Activated CD4-positive, alpha-beta memory T cell treated with anti-CD3 and anti-CD28 coated beads for 36 hours (primary cell): ENCODE data around the gene ANKMY1. TPM values are rescaled to one million over a fixed set of nuclear protein-coding genes. Genes with fewer than 3 reads are reported as not detected.

Source experiments
- CTCF ChIA-PET: fragments of 350-600 bp; sonication (Branson Sonifier 250); formaldehyde crosslinking; loops from one replicate; lab custom pipeline; 2021; ENCODE audit warnings: antibody characterized with exemption, inconsistent platforms; lab: Charles Lee
- POLR2A ChIA-PET: fragments of 350-600 bp; sonication (Branson Sonifier 250); formaldehyde crosslinking; loops from one replicate; lab custom pipeline; 2021; ENCODE audit warnings: antibody characterized with exemption; lab: Charles Lee
- DNase-seq: peaks from one replicate; pipeline ENCODE4 v3.0.0-alpha.2; 2020
- H3K27ac Mint-ChIP-seq: one replicate; pipeline ENCODE4 v1.8.0; 2021; ENCODE audit warnings: mixed read lengths
- H3K27me3 Mint-ChIP-seq: one replicate; pipeline ENCODE4 v1.8.0; 2021; ENCODE audit warnings: mixed read lengths
- H3K36me3 Mint-ChIP-seq: one replicate; pipeline ENCODE4 v1.8.0; 2021; ENCODE audit warnings: mixed read lengths
- H3K4me1 Mint-ChIP-seq: one replicate; pipeline ENCODE4 v1.8.0; 2021; ENCODE audit warnings: low read depth, mixed read lengths
- H3K4me3 Mint-ChIP-seq: one replicate; pipeline ENCODE4 v1.8.0; 2021; ENCODE audit warnings: mild to moderate bottlenecking, mixed read lengths
- H3K9me3 Mint-ChIP-seq: one replicate; pipeline ENCODE4 v1.8.0; 2021; ENCODE audit warnings: mixed read lengths
- intact Hi-C: fragments of 100-400 bp; cut with micrococcal nuclease; formaldehyde crosslinking; loops from one replicate; pipeline ENCODE4 v1.15.1; 2023
- total RNA-seq, 2 experiments: library from RNA; stranded (reverse); gene quantifications; one replicate each; pipeline ENCODE4 v1.2.3, GENCODE V29; 2021

The ANKMY1 gene
- total RNA-seq, 2 experiments from 2014 or later: 18.4 to 19.1 TPM

- POLR2A ChIA-PET: no interaction called here
- H3K9me3 Mint-ChIP-seq: no peaks in the 10 kb centered on the region
Measured at GRCh38 chr2:240591784-240592183, 34.0 kb upstream of the ANKMY1 start.

GRCh38 chr2:240591226-240591625, 33.4 kb upstream of the ANKMY1 start:
- Mint-ChIP-seq H3K9me3 (no peaks in the 10 kb centered on the region), H3K36me3 (no peaks in the 10 kb centered on the region), H3K4me1 (peaks cover 21% of the 10 kb centered on the region), H3K4me3 (no peak overlapping the region), H3K27ac (no peak overlapping the region), H3K27me3 (no peaks in the 10 kb centered on the region)
- ChIA-PET CTCF (no interaction called here), POLR2A (no interaction called here)
- intact Hi-C loops: no loop called here
- no peak for DNase-seq

More at GRCh38 chr2:240591784-240592183, 34.0 kb upstream of the ANKMY1 start:
- Mint-ChIP-seq H3K27ac (no peak overlapping the region), H3K4me3 (no peak overlapping the region), H3K4me1 (peaks cover 21% of the 10 kb centered on the region), H3K36me3 (no peaks in the 10 kb centered on the region), H3K27me3 (no peaks in the 10 kb centered on the region)
- no peak for DNase-seq
- intact Hi-C loops: no loop called here
- CTCF ChIA-PET: interaction anchor here (0.8 kb wide), 1 partner anchor 26 kb away, joined by 3 read pairs; no protein-coding TSS in a partner anchor

GRCh38 chr2:240590681-240591111, 32.9 kb upstream of the ANKMY1 start:
- no peaks in the 10 kb centered on the region for H3K9me3 Mint-ChIP-seq
- ChIA-PET CTCF (interaction anchor here (1.2 kb wide), 1 partner anchor 10 kb away, joined by 4 read pairs; no protein-coding TSS in a partner anchor), POLR2A (no interaction called here)
- intact Hi-C loops: no loop called here
- H3K4me1 Mint-ChIP-seq: peaks cover 21% of the 10 kb centered on the region
- no peaks in the 10 kb centered on the region for H3K27me3 Mint-ChIP-seq
- no peak overlapping the region for H3K27ac Mint-ChIP-seq
- H3K4me3 Mint-ChIP-seq: no peak overlapping the region
- no peak for DNase-seq
- H3K36me3 Mint-ChIP-seq: peaks cover 2% of the 10 kb centered on the region

- Mint-ChIP-seq H3K9me3 (no peaks in the 10 kb centered on the region), H3K27ac (no peak overlapping the region), H3K4me3 (no peak overlapping the region), H3K36me3 (peaks cover 3% of the 10 kb centered on the region), H3K4me1 (peaks cover 23% of the 10 kb centered on the region), H3K27me3 (no peaks in the 10 kb centered on the region)
- DNase-seq: no peak
- POLR2A ChIA-PET: no interaction called here
- intact Hi-C loops: loop anchor here (5.0 kb wide), 1 partner anchor 37 kb away; the partner anchor contains the start of gene GPR35
- CTCF ChIA-PET: interaction anchor here (1.2 to 2.3 kb wide), 2 partner anchors 10 to 76 kb away, joined by 4 to 10 read pairs; no protein-coding TSS in a partner anchor
Measured at GRCh38 chr2:240589850-240590525, 32.2 kb upstream of the ANKMY1 start.

GRCh38 chr2:240589375-240589774, 31.6 kb upstream of the ANKMY1 start:
- ChIA-PET POLR2A (interaction anchor here (1.6 kb wide), 1 partner anchor 9 kb away, joined by 4 read pairs; no protein-coding TSS in a partner anchor), CTCF (interaction anchor here (1.2 to 5.8 kb wide), 4 partner anchors 9 to 75 kb away, joined by 4 to 89 read pairs (median 12); no protein-coding TSS in a partner anchor)
- no peak overlapping the region for H3K4me3 Mint-ChIP-seq
- H3K27ac Mint-ChIP-seq: no peak overlapping the region
- no peaks in the 10 kb centered on the region for H3K27me3 Mint-ChIP-seq
- peaks cover 3% of the 10 kb centered on the region for H3K36me3 Mint-ChIP-seq
- no peaks in the 10 kb centered on the region for H3K9me3 Mint-ChIP-seq
- peaks cover 30% of the 10 kb centered on the region for H3K4me1 Mint-ChIP-seq
- intact Hi-C loops: loop anchor here (5.0 kb wide), 1 partner anchor 38 kb away; the partner anchor contains the start of gene GPR35
- no peak for DNase-seq

- Mint-ChIP-seq H3K36me3 (peaks cover 3% of the 10 kb centered on the region), H3K9me3 (no peaks in the 10 kb centered on the region), H3K27me3 (no peaks in the 10 kb centered on the region), H3K4me3 (no peak overlapping the region), H3K27ac (no peak overlapping the region), H3K4me1 (peaks cover 31% of the 10 kb centered on the region)
- no peak for DNase-seq
- intact Hi-C loops: loop anchor here (5.0 kb wide), 1 partner anchor 39 kb away; the partner anchor contains the start of gene GPR35
- CTCF ChIA-PET: interaction anchor here (0.6 to 5.8 kb wide), 5 partner anchors 9 to 1384 kb away, joined by 3 to 89 read pairs (median 13); partner anchors contain the start of gene RNPEPL1
- POLR2A ChIA-PET: interaction anchor here (1.6 to 3.9 kb wide), 2 partner anchors 8 to 24 kb away, joined by 4 to 57 read pairs; no protein-coding TSS in a partner anchor
Measured at GRCh38 chr2:240588669-240589068, 30.9 kb upstream of the ANKMY1 start.

- ChIA-PET CTCF (interaction anchor here (0.6 to 5.8 kb wide), 8 partner anchors 8 to 1384 kb away, joined by 3 to 89 read pairs (median 8); partner anchors contain the start of gene RNPEPL1), POLR2A (interaction anchor here (1.3 to 4.1 kb wide), 4 partner anchors 8 to 116 kb away, joined by 3 to 57 read pairs (median 19); partner anchors contain the start of gene DUSP28)
- Mint-ChIP-seq H3K4me1 (peaks cover 33% of the 10 kb centered on the region), H3K27me3 (no peaks in the 10 kb centered on the region), H3K4me3 (peak overlapping the region; percentile 89), H3K36me3 (peaks cover 3% of the 10 kb centered on the region), H3K9me3 (no peaks in the 10 kb centered on the region), H3K27ac (peak overlapping the region; percentile 75)
- no peak for DNase-seq
- intact Hi-C loops: loop anchor here (5.0 kb wide), 1 partner anchor 39 kb away; the partner anchor contains the start of gene GPR35
Measured at GRCh38 chr2:240588006-240588655, 30.3 kb upstream of the ANKMY1 start.

- H3K36me3 Mint-ChIP-seq: peaks cover 3% of the 10 kb centered on the region
- no peaks in the 10 kb centered on the region for H3K27me3 Mint-ChIP-seq
- DNase-seq: peak; percentile 71
- peak overlapping the region; percentile 75 for H3K27ac Mint-ChIP-seq
- peaks cover 39% of the 10 kb centered on the region for H3K4me1 Mint-ChIP-seq
- ChIA-PET POLR2A (interaction anchor here (1.2 to 4.1 kb wide), 9 partner anchors 10 to 117 kb away, joined by 3 to 57 read pairs (median 7); partner anchors contain the start of genes DUSP28, GPR35 and RNPEPL1), CTCF (interaction anchor here (0.6 to 5.8 kb wide), 13 partner anchors 7 to 247 kb away, joined by 3 to 89 read pairs (median 7); partner anchors contain the start of genes KIF1A and RNPEPL1)
- peak overlapping the region; percentile 89 for H3K4me3 Mint-ChIP-seq
- H3K9me3 Mint-ChIP-seq: no peaks in the 10 kb centered on the region
- intact Hi-C loops: loop anchor here (1.0 to 5.0 kb wide), 4 partner anchors 22 to 72 kb away; partner anchors contain the start of gene GPR35
Measured at GRCh38 chr2:240586919-240587800, 29.4 kb upstream of the ANKMY1 start.

- Mint-ChIP-seq H3K36me3 (peaks cover 4% of the 10 kb centered on the region), H3K27me3 (no peaks in the 10 kb centered on the region), H3K4me3 (peak within 1 kb of the TSS; percentile 98), H3K9me3 (no peaks in the 10 kb centered on the region), H3K27ac (peak within 1 kb of the TSS; percentile 86), H3K4me1 (peaks cover 39% of the 10 kb centered on the region)
- ChIA-PET POLR2A (interaction anchor here (1.2 to 4.1 kb wide), 9 partner anchors 9 to 118 kb away, joined by 3 to 57 read pairs (median 7); partner anchors contain the start of genes DUSP28, GPR35 and RNPEPL1), CTCF (interaction anchor here (0.6 to 5.8 kb wide), 8 partner anchors 17 to 248 kb away, joined by 3 to 89 read pairs (median 10); partner anchors contain the start of gene RNPEPL1)
- DNase-seq: peak; percentile 98
- intact Hi-C loops: loop anchor here (1.0 to 5.0 kb wide), 4 partner anchors 21 to 72 kb away; partner anchors contain the start of gene GPR35
Measured at GRCh38 chr2:240586198-240586918, 28.6 kb upstream of the ANKMY1 start, which contains the start of gene CAPN10. CAPN10 (plus strand) TSS chr2:240586734; CDS start chr2:240586912, 178 bp downstream.

- intact Hi-C loops: loop anchor here (1.0 to 5.0 kb wide), 4 partner anchors 20 to 71 kb away; partner anchors contain the start of gene GPR35
- peak overlapping the region; percentile 98 for H3K4me3 Mint-ChIP-seq
Measured at GRCh38 chr2:240585681-240586197, 28.0 kb upstream of the ANKMY1 start.

More at GRCh38 chr2:240585681-240586197, 28.0 kb upstream of the ANKMY1 start:
- H3K36me3 Mint-ChIP-seq: peaks cover 6% of the 10 kb centered on the region
- DNase-seq: no peak
- no peaks in the 10 kb centered on the region for H3K27me3 Mint-ChIP-seq
- no peaks in the 10 kb centered on the region for H3K9me3 Mint-ChIP-seq
- ChIA-PET POLR2A (interaction anchor here (1.2 to 4.1 kb wide), 7 partner anchors 8 to 72 kb away, joined by 5 to 57 read pairs (median 10); partner anchors contain the start of genes DUSP28, GPR35 and RNPEPL1), CTCF (interaction anchor here (0.9 to 5.8 kb wide), 6 partner anchors 17 to 72 kb away, joined by 3 to 89 read pairs (median 15); partner anchors contain the start of gene RNPEPL1)
- H3K27ac Mint-ChIP-seq: peak overlapping the region; percentile 86
- H3K4me1 Mint-ChIP-seq: peaks cover 39% of the 10 kb centered on the region
